ENCODE data around the gene ELOA. TPM values are rescaled to one million over a fixed set of nuclear protein-coding genes. Genes with fewer than 3 reads are reported as not detected.

Gene ELOA
- total and polyA plus RNA-seq, 2 of the 13 experiments (the other 11 are each of a cell fraction or from before 2014, with no cell fraction given), result 14.2 to 28.5 TPM

DNA sequence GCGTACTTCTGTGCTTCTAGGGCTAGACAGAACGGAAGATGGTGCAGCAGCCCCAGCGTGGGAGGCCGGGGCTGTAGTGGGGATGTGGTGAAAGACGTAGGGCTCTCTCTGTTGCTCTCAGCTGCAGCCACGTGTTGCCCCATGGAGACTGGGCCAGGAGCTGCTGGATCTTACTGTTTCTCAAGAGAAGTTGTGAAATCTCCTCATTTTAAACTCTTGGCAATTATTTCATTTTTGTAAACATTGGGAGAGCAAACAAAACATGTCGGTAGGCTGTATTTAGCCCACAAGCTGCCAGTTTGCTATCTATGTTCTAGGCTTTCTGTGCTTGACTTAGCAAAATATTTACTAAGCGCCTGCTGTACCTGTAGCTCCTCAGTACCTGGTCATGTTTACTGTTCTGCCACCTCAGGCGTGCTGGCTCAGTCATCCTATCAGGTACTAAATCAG is 15.9 kb upstream of the ELOA start (continued):
- peak; percentile 34; the same call in 1 of the 2 replicates for TF ChIP-seq TARDBP (CRISPR knock-in tag; IDR thresholded peaks at IDR 0.05)
- TF ChIP-seq RBAK (CRISPR knock-in tag; IDR thresholded peaks at IDR 0.05), result no peak
- 0 out of 2 replicates have a peak, but pooled peaks have one; percentile 23 for TF ChIP-seq ERF (CRISPR knock-in tag; IDR thresholded peaks at IDR 0.05)
- TF ChIP-seq MAFK (conservative IDR thresholded peaks at IDR 0.05 in 1 of 2, IDR thresholded peaks at IDR 0.05 in 1 of 2; ENCODE audit: low read length in 2 of 2), result no peak
- TF ChIP-seq U2AF2 (IDR thresholded peaks at IDR 0.05; ENCODE audit: low read depth, low read length), result no peak
- no peak for TF ChIP-seq ZNF17 (CRISPR knock-in tag; IDR thresholded peaks at IDR 0.05)
- TF ChIP-seq ZNF776 (CRISPR knock-in tag; IDR thresholded peaks at IDR 0.05), result no peak
- TF ChIP-seq TP53 (CRISPR knock-in tag; conservative IDR thresholded peaks at IDR 0.05), result no peak
- no peak for TF ChIP-seq TIGD3 (CRISPR knock-in tag; IDR thresholded peaks at IDR 0.05; ENCODE audit: borderline replicate concordance)
- TF ChIP-seq ZSCAN30 (CRISPR knock-in tag; IDR thresholded peaks at IDR 0.05), result no peak
- peak; percentile 53 for TF ChIP-seq NCOA2 (CRISPR knock-in tag; IDR thresholded peaks at IDR 0.05)
- TF ChIP-seq CEBPG (CRISPR knock-in tag; IDR thresholded peaks at IDR 0.05), result peak; percentile 86
- TF ChIP-seq, protein P1, sequence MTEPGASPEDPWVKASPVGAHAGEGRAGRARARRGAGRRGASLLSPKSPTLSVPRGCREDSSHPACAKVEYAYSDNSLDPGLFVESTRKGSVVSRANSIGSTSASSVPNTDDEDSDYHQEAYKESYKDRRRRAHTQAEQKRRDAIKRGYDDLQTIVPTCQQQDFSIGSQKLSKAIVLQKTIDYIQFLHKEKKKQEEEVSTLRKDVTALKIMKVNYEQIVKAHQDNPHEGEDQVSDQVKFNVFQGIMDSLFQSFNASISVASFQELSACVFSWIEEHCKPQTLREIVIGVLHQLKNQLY (CRISPR knock-in tag; IDR thresholded peaks at IDR 0.05), result 0 out of 2 replicates have a peak, but pooled peaks have one; percentile 16
- no peak for TF ChIP-seq BRD4 (CRISPR knock-in tag; IDR thresholded peaks at IDR 0.05)
- TF ChIP-seq NR1H2 (CRISPR knock-in tag; IDR thresholded peaks at IDR 0.05; ENCODE audit: borderline replicate concordance, low read depth), result no peak
- TF ChIP-seq FOXK1 (CRISPR knock-in tag; IDR thresholded peaks at IDR 0.05; ENCODE audit: borderline replicate concordance, low read depth), result peak; percentile 64; the same call in 1 of the 2 replicates
- TF ChIP-seq, protein P2, sequence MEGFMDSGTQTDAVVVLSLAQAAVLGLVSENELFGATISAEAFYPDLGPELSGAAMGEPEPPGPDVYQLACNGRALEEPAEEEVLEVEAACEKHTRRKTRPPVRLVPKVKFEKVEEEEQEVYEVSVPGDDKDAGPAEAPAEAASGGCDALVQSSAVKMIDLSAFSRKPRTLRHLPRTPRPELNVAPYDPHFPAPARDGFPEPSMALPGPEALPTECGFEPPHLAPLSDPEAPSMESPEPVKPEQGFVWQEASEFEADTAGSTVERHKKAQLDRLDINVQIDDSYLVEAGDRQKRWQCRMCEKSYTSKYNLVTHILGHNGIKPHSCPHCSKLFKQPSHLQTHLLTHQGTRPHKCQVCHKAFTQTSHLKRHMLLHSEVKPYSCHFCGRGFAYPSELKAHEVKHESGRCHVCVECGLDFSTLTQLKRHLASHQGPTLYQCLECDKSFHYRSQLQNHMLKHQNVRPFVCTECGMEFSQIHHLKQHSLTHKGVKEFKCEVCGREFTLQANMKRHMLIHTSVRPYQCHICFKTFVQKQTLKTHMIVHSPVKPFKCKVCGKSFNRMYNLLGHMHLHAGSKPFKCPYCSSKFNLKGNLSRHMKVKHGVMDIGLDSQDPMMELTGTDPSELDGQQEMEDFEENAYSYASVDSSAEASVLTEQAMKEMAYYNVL (CRISPR knock-in tag; IDR thresholded peaks at IDR 0.05; ENCODE audit: borderline replicate concordance), result no peak
- TF ChIP-seq ZBTB25 (CRISPR knock-in tag; IDR thresholded peaks at IDR 0.05), result peak; percentile 71; the same call in 1 of the 2 replicates
- TF ChIP-seq, protein P3, sequence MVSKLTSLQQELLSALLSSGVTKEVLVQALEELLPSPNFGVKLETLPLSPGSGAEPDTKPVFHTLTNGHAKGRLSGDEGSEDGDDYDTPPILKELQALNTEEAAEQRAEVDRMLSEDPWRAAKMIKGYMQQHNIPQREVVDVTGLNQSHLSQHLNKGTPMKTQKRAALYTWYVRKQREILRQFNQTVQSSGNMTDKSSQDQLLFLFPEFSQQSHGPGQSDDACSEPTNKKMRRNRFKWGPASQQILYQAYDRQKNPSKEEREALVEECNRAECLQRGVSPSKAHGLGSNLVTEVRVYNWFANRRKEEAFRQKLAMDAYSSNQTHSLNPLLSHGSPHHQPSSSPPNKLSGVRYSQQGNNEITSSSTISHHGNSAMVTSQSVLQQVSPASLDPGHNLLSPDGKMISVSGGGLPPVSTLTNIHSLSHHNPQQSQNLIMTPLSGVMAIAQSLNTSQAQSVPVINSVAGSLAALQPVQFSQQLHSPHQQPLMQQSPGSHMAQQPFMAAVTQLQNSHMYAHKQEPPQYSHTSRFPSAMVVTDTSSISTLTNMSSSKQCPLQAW (CRISPR knock-in tag; IDR thresholded peaks at IDR 0.05), result 0 out of 2 replicates have a peak, but pooled peaks have one; percentile 38
- TF ChIP-seq, protein P4, sequence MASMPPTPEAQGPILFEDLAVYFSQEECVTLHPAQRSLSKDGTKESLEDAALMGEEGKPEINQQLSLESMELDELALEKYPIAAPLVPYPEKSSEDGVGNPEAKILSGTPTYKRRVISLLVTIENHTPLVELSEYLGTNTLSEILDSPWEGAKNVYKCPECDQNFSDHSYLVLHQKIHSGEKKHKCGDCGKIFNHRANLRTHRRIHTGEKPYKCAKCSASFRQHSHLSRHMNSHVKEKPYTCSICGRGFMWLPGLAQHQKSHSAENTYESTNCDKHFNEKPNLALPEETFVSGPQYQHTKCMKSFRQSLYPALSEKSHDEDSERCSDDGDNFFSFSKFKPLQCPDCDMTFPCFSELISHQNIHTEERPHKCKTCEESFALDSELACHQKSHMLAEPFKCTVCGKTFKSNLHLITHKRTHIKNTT (CRISPR knock-in tag; IDR thresholded peaks at IDR 0.05), result no peak
- TF ChIP-seq ATF6 (CRISPR knock-in tag; conservative IDR thresholded peaks at IDR 0.05), result no peak
